GM18526 (cell line): ENCODE measurements around the gene BABAM2.

Experiments used
- POLR2A ChIP-seq: IDR thresholded peaks from 3 replicates; pipeline ENCODE4 v1.6.1; 2011; ENCODE audit not compliant: insufficient read length; ENCODE audit errors: extremely low read depth

Gene BABAM2

DNA sequence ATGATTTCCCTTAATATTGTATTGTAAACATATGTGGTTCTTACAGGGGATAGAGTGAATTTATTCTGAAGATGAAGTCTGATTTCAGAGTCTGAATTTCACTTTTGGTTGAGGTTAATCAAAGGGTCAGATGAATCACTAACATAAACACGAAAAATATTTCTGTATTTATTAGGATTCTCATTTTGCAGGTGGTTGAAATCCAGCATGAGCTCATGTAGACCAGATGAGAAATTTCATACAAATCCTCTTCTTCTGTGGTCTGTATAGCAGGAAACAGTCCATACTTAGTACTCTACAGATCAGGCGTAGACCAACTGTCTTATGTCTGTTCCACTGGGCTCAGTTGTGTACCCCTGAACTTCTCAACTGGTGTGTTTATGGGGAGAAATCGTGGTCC, 157.8 kb downstream of the BABAM2 start:
- TF ChIP-seq POLR2A, result no peak

DNA sequence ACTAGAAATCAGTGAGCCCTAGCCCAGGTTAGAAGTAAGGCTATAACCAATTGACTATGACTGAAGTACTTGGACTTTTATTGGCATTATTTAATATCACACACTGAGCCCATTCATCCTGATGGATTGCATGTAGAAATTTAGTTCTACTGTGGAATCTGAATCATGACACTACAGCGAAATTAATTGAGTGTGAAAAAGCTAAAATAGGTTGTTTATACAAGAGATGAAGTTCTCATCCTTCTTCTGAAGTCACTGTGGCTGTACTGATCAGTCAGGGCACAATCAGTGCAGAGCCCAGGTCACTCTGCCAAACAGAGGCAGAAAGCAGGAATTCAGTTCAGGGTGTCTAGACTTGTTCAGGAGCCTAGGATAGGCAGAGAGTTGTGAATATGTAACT, 158.9 kb downstream of the BABAM2 start:
- TF ChIP-seq POLR2A, result no peak

DNA sequence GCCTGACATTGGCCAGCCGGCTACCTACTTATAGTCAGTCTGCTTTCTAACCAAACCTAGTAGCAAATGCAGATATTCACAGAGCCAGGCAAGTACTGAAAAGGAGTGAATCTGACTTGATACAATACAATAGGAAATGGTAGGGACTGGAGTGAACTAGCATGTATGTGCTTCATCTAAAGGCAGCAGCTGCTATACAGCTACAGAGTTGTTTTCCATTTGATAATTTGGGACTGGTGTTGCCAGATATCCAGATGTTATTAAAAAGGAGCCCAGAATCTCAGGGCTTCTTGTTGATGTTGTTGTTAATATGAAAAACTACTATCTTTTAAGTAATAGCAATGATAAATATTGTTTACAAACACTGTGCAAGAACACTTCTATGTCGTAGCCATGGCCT, 159.4 kb downstream of the BABAM2 start:
- TF ChIP-seq POLR2A, result no peak

DNA sequence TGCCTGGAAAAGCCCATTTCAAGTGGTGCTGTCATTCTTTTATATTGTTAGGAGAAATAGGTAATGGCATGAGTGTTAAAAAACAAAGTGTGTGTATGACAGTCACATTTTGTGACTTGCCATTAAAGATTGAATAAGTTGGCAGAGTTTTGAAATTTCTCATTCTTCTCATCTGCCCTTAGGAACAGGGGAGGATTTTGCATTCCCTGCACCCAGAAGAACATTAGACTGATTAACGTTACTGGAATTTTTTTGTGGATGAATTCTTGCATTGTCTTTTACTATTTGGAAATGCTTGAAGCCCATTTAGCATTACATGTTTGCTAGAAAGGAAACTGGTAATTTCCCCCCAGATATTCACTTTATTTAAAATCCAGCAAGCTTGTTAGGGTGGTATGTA, 162.2 kb downstream of the BABAM2 start:
- TF ChIP-seq POLR2A, result no peak

DNA sequence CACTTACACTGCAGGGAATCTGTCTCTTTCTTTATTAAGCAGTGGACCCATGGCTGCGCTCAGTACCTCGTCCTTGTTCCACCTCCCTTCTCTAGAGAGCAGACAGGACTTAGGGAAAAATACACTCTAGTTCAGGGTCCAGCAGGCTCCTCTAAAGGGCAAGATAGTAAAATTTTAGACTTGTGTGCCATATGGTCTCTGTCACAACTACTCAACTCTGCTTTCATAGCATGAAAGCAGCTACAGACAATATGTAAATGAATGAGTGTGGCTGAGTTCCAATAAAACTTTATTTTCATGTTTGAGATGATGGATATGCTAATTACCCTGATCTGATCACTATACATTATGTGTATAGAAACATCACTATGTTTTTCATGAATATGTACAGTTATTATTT, 163.1 kb downstream of the BABAM2 start:
- TF ChIP-seq POLR2A, result no peak

DNA sequence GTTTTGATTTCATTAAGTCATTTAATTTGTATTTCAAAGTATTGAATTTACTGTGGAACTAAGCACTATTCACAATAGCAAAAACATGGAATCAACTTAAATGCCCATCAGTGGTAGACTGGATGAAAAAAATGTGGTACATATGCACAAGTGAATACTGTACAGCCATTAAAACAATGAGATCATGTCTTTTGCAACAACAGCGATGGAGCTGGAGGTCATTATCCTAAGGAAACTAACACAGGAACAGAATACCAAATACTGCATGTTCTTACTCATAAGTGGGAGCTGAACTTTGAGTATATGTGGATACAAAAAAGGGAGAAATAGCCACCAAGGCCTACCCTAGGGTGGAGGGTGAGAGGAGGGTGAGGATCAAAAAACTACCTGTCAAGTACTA, 164.4 kb downstream of the BABAM2 start:
- TF ChIP-seq POLR2A, result no peak

DNA sequence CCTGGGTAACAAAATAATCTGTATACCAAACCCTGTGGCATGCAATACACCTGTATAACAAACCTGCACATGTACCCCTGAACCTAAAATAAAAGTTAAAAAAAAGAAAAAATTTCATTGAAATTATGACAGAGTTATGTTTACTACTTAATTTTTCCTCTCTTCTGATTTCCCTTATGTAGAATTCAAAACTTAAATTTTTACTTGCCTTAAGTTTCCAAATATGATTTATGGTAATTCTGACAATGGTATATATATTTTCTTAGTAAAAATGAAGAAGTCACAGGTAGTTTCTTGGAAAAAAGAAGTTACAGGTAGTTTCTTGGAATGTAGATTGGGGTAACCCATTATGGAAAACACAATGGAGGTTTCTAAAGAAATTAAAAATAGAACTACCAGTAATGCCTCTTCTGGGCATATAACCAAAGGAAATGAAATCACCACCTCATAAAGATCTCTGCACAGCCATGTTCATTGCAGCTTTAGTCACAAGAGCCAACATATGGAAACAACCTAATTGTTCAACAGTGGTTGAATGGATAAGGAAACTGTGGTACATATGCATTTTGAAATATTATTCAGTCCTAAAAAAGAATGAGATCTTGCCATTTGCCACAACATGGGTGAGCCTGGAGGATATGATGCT, 164.9 kb downstream of the BABAM2 start:
- TF ChIP-seq POLR2A, result no peak

DNA sequence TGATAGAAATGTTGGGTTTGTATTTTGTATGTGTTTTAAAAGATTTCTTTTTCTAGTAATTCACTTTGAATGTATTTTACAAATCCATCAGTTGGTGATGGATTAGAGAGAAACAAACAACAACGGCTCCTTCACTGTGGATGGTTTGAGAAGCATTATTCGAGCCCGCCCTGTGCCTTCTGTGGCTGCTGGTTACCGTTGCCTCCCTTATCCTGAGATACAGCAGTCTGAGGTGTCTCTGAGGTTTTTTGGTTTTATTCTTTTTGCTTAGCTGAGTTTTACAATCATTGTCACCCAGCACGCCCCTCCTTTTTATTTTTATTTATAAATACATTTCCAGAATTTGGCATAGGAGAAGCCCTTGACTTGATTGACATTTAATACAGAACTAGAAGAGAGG, 168.3 kb downstream of the BABAM2 start:
- no peak for TF ChIP-seq POLR2A

DNA sequence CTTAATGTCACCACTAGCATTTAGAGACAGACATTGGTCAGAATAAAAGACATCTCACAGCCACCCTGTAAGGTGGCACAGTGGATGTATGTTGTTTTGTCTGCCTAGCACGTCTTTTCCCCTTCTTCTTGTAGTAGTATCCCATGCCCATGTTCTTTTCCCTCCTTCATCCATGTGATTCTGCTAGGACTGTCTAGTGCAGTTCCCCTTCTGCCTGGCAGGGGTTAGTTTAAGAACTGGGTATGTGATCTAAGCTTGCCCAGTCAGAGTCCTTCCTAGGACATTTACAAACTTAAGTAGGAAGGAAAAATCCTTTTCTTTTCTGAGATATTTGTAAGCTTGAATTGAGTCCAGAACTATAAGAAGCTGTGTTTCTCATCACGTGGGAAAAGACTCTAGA, 172.3 kb downstream of the BABAM2 start:
- no peak for TF ChIP-seq POLR2A

DNA sequence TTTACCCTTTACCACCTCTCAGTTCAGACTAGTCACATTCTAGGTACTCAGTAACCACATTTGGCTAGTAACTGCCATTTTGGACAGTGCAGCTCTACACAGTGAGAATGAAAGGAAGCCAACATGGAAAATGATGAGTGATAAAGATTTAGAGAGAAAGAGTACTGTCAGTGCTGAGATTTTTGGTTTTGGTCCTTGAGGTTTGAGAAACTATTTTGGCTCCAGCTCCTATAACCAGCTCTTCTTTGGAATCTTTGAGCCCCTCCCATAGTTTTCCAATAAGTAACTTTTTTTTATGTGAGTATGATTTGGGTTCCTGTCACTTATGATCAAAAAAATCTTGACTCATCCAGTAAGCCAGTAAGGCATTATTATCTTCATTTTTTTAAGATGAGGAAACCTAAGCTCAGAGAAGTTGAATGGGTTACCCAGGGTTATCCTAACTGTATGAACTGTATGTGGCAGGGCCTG, 173.0 kb downstream of the BABAM2 start:
- TF ChIP-seq POLR2A, result no peak

DNA sequence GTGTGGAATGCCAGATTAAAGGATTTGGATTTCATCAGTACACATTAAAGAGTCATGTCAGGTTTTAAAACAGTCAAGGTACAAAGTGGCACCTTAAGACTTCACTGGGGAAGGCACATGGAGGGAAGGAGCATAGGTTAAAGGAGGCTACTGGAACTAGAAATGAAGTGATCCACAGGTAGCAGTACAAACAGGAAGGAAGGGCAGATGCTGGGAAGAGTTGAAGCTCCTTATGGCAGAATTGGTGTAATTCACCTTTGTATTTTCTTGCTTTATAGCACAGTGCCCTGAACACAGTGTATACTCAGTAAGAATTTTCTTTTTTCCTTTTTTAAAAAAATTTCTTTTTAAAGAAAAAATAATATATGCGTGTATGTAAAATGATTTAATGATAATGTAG, 177.1 kb downstream of the BABAM2 start:
- TF ChIP-seq POLR2A, result no peak

DNA sequence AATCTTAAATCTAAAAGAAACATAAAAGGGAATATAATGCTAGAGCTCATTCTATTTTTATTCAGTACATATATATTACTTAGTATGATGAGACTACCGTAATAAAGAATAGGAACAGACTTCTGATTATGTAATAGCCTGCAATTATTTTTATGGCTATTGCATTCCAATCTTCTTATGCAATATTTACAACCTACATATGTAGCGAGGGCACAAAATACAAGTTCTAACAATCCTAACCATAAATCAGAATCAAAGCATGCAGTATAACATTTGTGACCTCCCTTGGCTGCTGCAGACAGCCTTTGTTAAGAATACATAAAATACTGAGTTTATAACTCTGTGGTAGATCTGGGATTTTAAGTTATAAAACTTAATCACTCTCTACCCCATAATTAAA, 177.6 kb downstream of the BABAM2 start:
- no peak for TF ChIP-seq POLR2A

DNA sequence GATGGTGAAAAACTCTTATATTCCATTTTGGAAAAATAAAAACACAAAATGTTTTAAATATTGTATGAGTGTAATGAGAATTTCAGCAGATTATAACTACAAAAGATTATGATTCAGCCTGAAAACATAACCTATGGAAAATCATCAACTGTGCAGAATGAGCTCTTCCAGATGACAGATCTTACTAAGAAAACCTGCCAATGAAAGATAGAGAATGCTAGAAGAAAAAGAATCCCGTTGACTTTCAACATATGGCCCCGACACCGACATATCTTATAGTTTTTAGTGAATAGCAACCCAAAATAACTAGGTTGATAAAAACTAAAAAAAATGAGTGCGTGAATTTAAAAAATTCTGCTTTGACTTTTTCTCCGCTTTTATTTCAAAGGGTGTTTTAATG, 178.0 kb downstream of the BABAM2 start:
- TF ChIP-seq POLR2A, result no peak

DNA sequence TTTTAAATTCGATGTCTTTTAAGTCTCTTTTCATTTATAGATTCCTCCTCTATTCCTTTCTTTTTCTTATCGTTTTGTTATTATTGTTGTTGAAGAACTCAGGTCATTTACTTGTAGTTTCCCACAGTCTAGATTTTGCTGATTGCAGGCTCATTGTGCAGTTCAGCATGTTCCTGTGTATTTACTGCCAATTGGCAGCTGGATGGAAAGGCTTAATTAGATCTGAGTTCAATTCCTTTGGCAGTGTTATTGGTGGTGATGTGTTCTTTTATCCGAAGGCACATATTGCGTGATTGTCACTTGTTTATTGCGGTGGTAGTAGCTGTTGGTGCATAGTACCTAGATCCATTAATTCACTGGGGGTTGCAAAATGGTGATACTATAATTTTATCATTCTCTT, 180.7 kb downstream of the BABAM2 start:
- TF ChIP-seq POLR2A, result no peak

DNA sequence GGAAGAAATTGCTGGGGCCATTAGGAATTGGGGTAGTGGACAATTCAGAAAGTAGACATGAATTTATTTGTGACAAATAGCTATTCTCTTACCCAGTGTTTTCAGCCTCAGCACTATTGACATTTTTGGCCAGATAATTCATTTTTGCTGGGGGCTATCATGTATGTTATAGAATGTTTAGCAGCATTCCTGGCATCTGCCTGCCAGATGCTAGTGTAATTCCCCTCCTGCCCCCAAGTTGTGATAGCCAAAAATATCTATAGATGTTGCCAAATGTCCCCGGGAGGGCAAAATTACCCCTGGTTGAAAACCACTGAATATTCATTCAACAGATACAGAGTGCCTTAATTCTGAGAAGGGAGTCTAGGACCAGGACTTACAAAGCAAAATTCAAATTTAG, 183.6 kb downstream of the BABAM2 start:
- TF ChIP-seq POLR2A, result no peak

DNA sequence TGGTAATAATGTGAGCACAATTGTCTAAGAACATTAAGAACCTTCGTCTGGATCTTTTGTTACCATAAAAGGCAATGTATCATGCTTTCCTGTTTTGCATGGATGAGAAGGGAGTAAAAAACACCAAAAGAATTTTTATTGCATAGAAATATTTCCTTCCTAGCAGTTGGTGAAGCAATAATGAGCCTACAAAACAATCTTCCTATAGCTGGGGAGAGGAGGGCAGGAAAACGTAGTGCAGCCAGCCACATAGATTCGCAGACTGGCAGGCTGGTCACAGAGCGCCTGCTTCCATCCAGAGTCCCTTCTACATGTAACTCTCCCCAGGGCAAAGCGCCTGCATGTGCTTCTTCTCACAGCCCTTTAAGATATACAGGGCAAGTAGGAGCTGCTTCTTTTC, 190.4 kb downstream of the BABAM2 start:
- TF ChIP-seq POLR2A, result no peak

DNA sequence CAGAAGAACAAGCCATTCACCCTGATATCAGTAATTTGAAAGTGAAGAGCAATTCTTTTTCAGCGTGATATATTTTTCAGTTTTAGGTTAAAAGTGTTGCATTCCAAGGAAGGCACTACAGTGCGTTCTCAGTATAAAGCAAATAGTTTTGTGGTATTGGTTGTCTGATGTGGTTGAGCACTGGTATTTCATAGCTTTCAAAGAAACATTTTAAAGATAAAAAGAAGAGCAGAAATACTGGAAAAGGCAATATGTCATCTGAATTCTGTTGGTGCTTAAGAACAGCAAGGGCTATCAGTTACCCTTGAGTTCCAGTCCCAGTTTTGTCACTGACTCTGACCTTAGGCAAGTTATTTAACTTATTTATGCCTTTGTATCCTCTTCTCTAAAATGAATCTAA, 191.6 kb downstream of the BABAM2 start:
- TF ChIP-seq POLR2A, result no peak
